Right atrium auricular region (tissue), 2 donors: Measurements from ENCODE around the gene TFDP3. TPM values are rescaled to one million over a fixed set of nuclear protein-coding genes. Genes with fewer than 3 reads are reported as not detected.

Experiments used
- DNase-seq: peaks from one replicate; pipeline ENCODE4 v3.0.0-alpha.2; 2019; ENCODE audit warnings: low spot score
- H3K27ac ChIP-seq, 2 donors: fragments of 200-600 bp; sonication (generic); 1 replicate in 1 of 2; 2 replicates in 1 of 2; pipeline ENCODE4 v1.5.1; 2016 to 2019
- H3K27me3 ChIP-seq, 2 donors: fragments of 200-600 bp; sonication (generic); one replicate each; pipeline versions ENCODE4 v1.5.1 to v1.6.0; 2017 to 2019
- H3K36me3 ChIP-seq: fragments of 200-600 bp; sonication (generic); one replicate; pipeline ENCODE4 v1.5.1; 2016
- H3K4me1 ChIP-seq, 2 donors: fragments of 200-600 bp; sonication (generic); one replicate each; pipeline versions ENCODE4 v1.5.1 to v1.6.0; 2017 to 2019
- H3K4me3 ChIP-seq, 2 donors: fragments of 200-600 bp; sonication (generic); 1 replicate in 1 of 2; 2 replicates in 1 of 2; pipeline ENCODE4 v1.5.1; 2017 to 2019; ENCODE audit warnings: mild to moderate bottlenecking in 1 of 2, moderate library complexity in 1 of 2
- H3K9me3 ChIP-seq, 2 donors: fragments of 200-600 bp; sonication (generic); one replicate each; pipeline ENCODE4 v1.5.1; 2019
- total RNA-seq, 2 donors: library from RNA; depleted of rRNA; stranded (reverse); fragments of >200 nt; gene quantifications; one replicate each; pipeline ENCODE4 v1.1.0, GENCODE V29; 2016
- TF ChIP-seq, protein P1 (sequence below), 2 donors: fragments of 200-600 bp; sonication (generic); IDR thresholded peaks; one replicate each; pipeline ENCODE4 v1.5.1; 2019; ENCODE audit warnings: antibody characterized with exemption in 2 of 2

Gene TFDP3
- total RNA-seq, 2 donors from 2014 or later = not detected

GRCh38 chrX:133171962-133172708, 46.0 kb downstream of the TFDP3 start:
- Histone ChIP-seq H3K36me3 (no peaks in the 10 kb centered on the region), H3K4me3 (no peak overlapping the region), H3K4me1 (no peaks in the 10 kb centered on the region), H3K27me3 (no peaks in the 10 kb centered on the region), H3K9me3 (no peaks in the 10 kb centered on the region), H3K27ac (no peak overlapping the region)
- TF ChIP-seq, protein P1, sequence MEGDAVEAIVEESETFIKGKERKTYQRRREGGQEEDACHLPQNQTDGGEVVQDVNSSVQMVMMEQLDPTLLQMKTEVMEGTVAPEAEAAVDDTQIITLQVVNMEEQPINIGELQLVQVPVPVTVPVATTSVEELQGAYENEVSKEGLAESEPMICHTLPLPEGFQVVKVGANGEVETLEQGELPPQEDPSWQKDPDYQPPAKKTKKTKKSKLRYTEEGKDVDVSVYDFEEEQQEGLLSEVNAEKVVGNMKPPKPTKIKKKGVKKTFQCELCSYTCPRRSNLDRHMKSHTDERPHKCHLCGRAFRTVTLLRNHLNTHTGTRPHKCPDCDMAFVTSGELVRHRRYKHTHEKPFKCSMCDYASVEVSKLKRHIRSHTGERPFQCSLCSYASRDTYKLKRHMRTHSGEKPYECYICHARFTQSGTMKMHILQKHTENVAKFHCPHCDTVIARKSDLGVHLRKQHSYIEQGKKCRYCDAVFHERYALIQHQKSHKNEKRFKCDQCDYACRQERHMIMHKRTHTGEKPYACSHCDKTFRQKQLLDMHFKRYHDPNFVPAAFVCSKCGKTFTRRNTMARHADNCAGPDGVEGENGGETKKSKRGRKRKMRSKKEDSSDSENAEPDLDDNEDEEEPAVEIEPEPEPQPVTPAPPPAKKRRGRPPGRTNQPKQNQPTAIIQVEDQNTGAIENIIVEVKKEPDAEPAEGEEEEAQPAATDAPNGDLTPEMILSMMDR (IDR thresholded peaks at IDR 0.05) = peak in 1 of 2 donors; percentile 51
- no peak for DNase-seq

Other genes with a start within 250 kb of the TFDP3 start
- gene USP26, start 121.2 kb downstream of the TFDP3 start, total RNA-seq = not detected
- gene GPC4, start 197.1 kb upstream of the TFDP3 start, total RNA-seq = 1 to 10 TPM; 3.8 to 5.8 TPM